NT2/D1 (cell line): Measurements from ENCODE around the gene PCNX1.

Experiments used
- SUZ12 ChIP-seq: IDR thresholded peaks from 2 replicates; pipeline ENCODE4 v1.6.1; 2011; ENCODE audit not compliant: insufficient read length, insufficient read depth; ENCODE audit errors: extremely low read depth
- YY1 ChIP-seq: IDR thresholded peaks from 2 replicates; pipeline ENCODE4 v1.6.1; 2011; ENCODE audit not compliant: insufficient read length, insufficient read depth
- ZNF274 ChIP-seq: IDR thresholded peaks from 2 replicates; pipeline ENCODE4 v1.6.1; 2011; ENCODE audit warnings: mild to moderate bottlenecking, low read depth, low read length

DNA sequence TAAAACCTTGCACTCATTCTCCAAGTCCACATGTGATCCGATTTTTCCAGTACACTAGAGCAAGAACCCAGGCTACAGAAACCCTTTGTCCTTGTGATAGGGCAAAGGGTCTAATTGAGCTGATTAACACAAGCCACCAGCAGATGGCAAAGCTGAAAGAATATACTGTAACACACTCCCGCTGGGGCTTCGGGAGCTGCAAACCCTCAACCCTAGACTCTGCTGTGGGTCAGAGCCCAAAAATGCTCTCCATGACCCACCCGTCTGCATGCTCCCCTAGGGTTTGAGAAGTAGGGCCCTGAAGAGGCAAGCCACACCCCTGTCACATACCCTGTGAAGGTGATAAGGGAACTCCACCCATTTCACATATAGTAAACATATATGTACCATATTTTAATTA lies 33.6 kb upstream of the PCNX1 start:
- no peak for TF ChIP-seq YY1
- no peak for TF ChIP-seq ZNF274
- no peak for TF ChIP-seq SUZ12
